B cell (primary cell): Measurements from ENCODE around the gene SPTBN1.

Source experiments
- CTCF ChIP-seq: fragments of 200-600 bp; IDR thresholded peaks from one replicate; pipeline ENCODE4 v1.8.0; 2022; ENCODE audit warnings: antibody characterized with exemption, mild to moderate bottlenecking
- EZH2 ChIP-seq: IDR thresholded peaks from 2 replicates; pipeline ENCODE4 v1.6.1; 2012; ENCODE audit warnings: borderline replicate concordance, low read depth, mild to moderate bottlenecking, moderate library complexity, low read length; ENCODE audit not compliant: insufficient read depth, poor library complexity, severe bottlenecking

- TF ChIP-seq CTCF (no peak), EZH2 (no peak)
Observed at GRCh38 chr2:54599326-54599710, 143.2 kb downstream of the SPTBN1 start.
